H9 (cell line): ENCODE data around the gene CABLES1. TPM values are rescaled to one million over a fixed set of nuclear protein-coding genes. Genes with fewer than 3 reads are reported as not detected.
"Not testable (repeated sequence)": the region's sequence is repeated elsewhere in the genome, so short reads cannot be mapped to it uniquely, and the experiment has no call there.

Source experiments
- DNase-seq: peaks from one replicate; pipeline ENCODE4 v3.0.0-alpha.2; 2017
- H2AFZ ChIP-seq: one replicate; pipeline ENCODE4 v1.6.1; 2013; ENCODE audit warnings: mild to moderate bottlenecking, low read length, control low read depth, moderate library complexity
- H2AK5ac ChIP-seq: 2 replicates; pipeline ENCODE4 v1.6.1; 2013; ENCODE audit warnings: low read length, control low read depth, mixed read lengths; ENCODE audit not compliant: insufficient read length
- H2BK120ac ChIP-seq: one replicate; pipeline ENCODE4 v1.6.1; 2013; ENCODE audit warnings: low read depth, mild to moderate bottlenecking, low read length, control low read depth, inconsistent platforms; ENCODE audit not compliant: poor library complexity, severe bottlenecking
- H2BK12ac ChIP-seq: 2 replicates; pipeline ENCODE4 v1.6.1; 2013; ENCODE audit warnings: low read length, control low read depth, mixed read lengths, low read depth; ENCODE audit not compliant: insufficient read length
- H2BK15ac ChIP-seq: 2 replicates; pipeline ENCODE4 v1.6.1; 2013; ENCODE audit warnings: low read depth, low read length, control low read depth
- H2BK20ac ChIP-seq: one replicate; pipeline ENCODE4 v1.6.1; 2013; ENCODE audit warnings: low read depth, mild to moderate bottlenecking, low read length, control low read depth, inconsistent platforms; ENCODE audit not compliant: poor library complexity, severe bottlenecking
- H2BK5ac ChIP-seq: 2 replicates; pipeline ENCODE4 v1.6.1; 2013; ENCODE audit warnings: low read length, control low read depth, mixed read lengths; ENCODE audit not compliant: insufficient read length
- H3K14ac ChIP-seq: 2 replicates; pipeline ENCODE4 v1.6.1; 2013; ENCODE audit warnings: low read length, control low read depth; ENCODE audit not compliant: insufficient read depth
- H3K18ac ChIP-seq: 2 replicates; pipeline ENCODE4 v1.6.1; 2013; ENCODE audit warnings: low read depth, mild to moderate bottlenecking, mixed read lengths, low read length, control low read depth; ENCODE audit not compliant: insufficient read length
- H3K23ac ChIP-seq: 2 replicates; pipeline ENCODE4 v1.6.1; 2013; ENCODE audit warnings: low read length, control low read depth, mixed read lengths, low read depth; ENCODE audit not compliant: insufficient read length
- H3K23me2 ChIP-seq: 2 replicates; pipeline ENCODE4 v1.6.1; 2013; ENCODE audit warnings: low read depth, mild to moderate bottlenecking, mixed read lengths, low read length, control low read depth; ENCODE audit not compliant: insufficient read length, poor library complexity, severe bottlenecking
- H3K27ac ChIP-seq: 2 replicates; pipeline ENCODE4 v1.5.1; 2013; ENCODE audit warnings: low read length, control low read depth, mixed read lengths, low read depth; ENCODE audit not compliant: insufficient read length
- H3K27me3 ChIP-seq: 2 replicates; pipeline ENCODE4 v1.6.1; 2013; ENCODE audit warnings: low read length, control low read depth, inconsistent platforms; ENCODE audit not compliant: insufficient read depth
- H3K4ac ChIP-seq: 2 replicates; pipeline ENCODE4 v1.6.1; 2013; ENCODE audit warnings: low read depth, mild to moderate bottlenecking, control low read depth, inconsistent platforms, low read length, moderate library complexity
- H3K4me1 ChIP-seq: 2 replicates; pipeline ENCODE4 v1.6.1; 2013; ENCODE audit warnings: low read length, control low read depth, inconsistent platforms; ENCODE audit not compliant: insufficient read depth
- H3K4me2 ChIP-seq: 2 replicates; pipeline ENCODE4 v1.6.1; 2013; ENCODE audit warnings: low read length, control low read depth, mixed read lengths; ENCODE audit not compliant: insufficient read length, insufficient read depth
- H3K56ac ChIP-seq: 2 replicates; pipeline ENCODE4 v1.6.1; 2013; ENCODE audit warnings: low read depth, mild to moderate bottlenecking, mixed read lengths, low read length, control low read depth; ENCODE audit not compliant: insufficient read length
- H3K79me1 ChIP-seq: 2 replicates; pipeline ENCODE4 v1.6.1; 2013; ENCODE audit warnings: low read depth, mild to moderate bottlenecking, moderate library complexity, low read length, control low read depth, inconsistent platforms; ENCODE audit not compliant: insufficient read depth, poor library complexity, severe bottlenecking
- H3K79me2 ChIP-seq: 2 replicates; pipeline ENCODE4 v1.6.1; 2013; ENCODE audit warnings: low read length, control low read depth, inconsistent platforms; ENCODE audit not compliant: insufficient read depth
- H3K9ac ChIP-seq: 2 replicates; pipeline ENCODE4 v1.6.1; 2013; ENCODE audit warnings: low read length, control low read depth, mixed read lengths; ENCODE audit not compliant: insufficient read length; ENCODE audit errors: extremely low read depth
- H3K9me3 ChIP-seq: one replicate; pipeline ENCODE4 v1.6.1; 2013; ENCODE audit warnings: low read depth, low read length, inconsistent platforms; ENCODE audit not compliant: control insufficient read depth
- H3T11ph ChIP-seq: one replicate; pipeline ENCODE4 v1.6.1; 2013; ENCODE audit warnings: mild to moderate bottlenecking, low read length, control low read depth, inconsistent platforms
- H4K20me1 ChIP-seq: one replicate; pipeline ENCODE4 v1.6.1; 2013; ENCODE audit not compliant: control insufficient read depth, insufficient read length, insufficient read depth
- H4K5ac ChIP-seq: 2 replicates; pipeline ENCODE4 v1.6.1; 2013; ENCODE audit warnings: low read depth, mild to moderate bottlenecking, mixed read lengths, low read length, control low read depth; ENCODE audit not compliant: insufficient read length
- H4K8ac ChIP-seq: replicated peaks from 2 replicates; pipeline ENCODE4 v1.6.1; 2013; ENCODE audit warnings: low read length, control low read depth, mixed read lengths, low read depth; ENCODE audit not compliant: insufficient read length
- H4K91ac ChIP-seq: 2 replicates; pipeline ENCODE4 v1.6.1; 2013; ENCODE audit warnings: low read depth, mild to moderate bottlenecking, moderate library complexity, mixed read lengths, low read length, control low read depth; ENCODE audit not compliant: insufficient read length
- H3K27ac Mint-ChIP-seq, 3 experiments: 2 replicates in 2 of 3; 3 replicates in 1 of 3; pipeline ENCODE4 v1.8.0; 2020 to 2021; ENCODE audit warnings: mixed read lengths in 3 of 3, mild to moderate bottlenecking in 1 of 3, moderate library complexity in 1 of 3
- H3K27me3 Mint-ChIP-seq: 2 replicates; pipeline ENCODE4 v1.8.0; 2021; ENCODE audit warnings: low read depth, mild to moderate bottlenecking, moderate library complexity, mixed read lengths
- H3K36me3 Mint-ChIP-seq, 3 experiments: 2 replicates in 2 of 3; 3 replicates in 1 of 3; pipeline ENCODE4 v1.8.0; 2020 to 2021; ENCODE audit warnings: low read depth in 3 of 3, mixed read lengths in 3 of 3; ENCODE audit not compliant: insufficient read depth in 1 of 3
- H3K4me1 Mint-ChIP-seq, 2 experiments: 2 replicates each; pipeline ENCODE4 v1.8.0; 2020; ENCODE audit warnings: mixed read lengths in 2 of 2
- H3K4me3 Mint-ChIP-seq, 2 experiments: 2 replicates in 1 of 2; 3 replicates in 1 of 2; pipeline ENCODE4 v1.8.0; 2020 to 2021; ENCODE audit warnings: mild to moderate bottlenecking in 2 of 2, mixed read lengths in 2 of 2, moderate library complexity in 1 of 2
- H3K9me3 Mint-ChIP-seq, 2 experiments: 2 replicates in 1 of 2; 3 replicates in 1 of 2; pipeline ENCODE4 v1.8.0; 2020; ENCODE audit warnings: mild to moderate bottlenecking in 2 of 2, mixed read lengths in 2 of 2, moderate library complexity in 1 of 2
- CTCF ChIP-seq: fragments of 200-600 bp; sonication (generic); conservative IDR thresholded peaks from 3 replicates; pipeline ENCODE4 v1.8.0; 2021; ENCODE audit warnings: antibody characterized with exemption, mild to moderate bottlenecking
- WGBS: extraction: QIAGEN DNeasy Blood & Tissue Kit; methylation state at CpG from one replicate; pipeline ENCODE4 v1.1.7; 2013; ENCODE audit warnings: missing lambda C conversion rate, low lambda C conversion rate, mixed read lengths; ENCODE audit not compliant: insufficient read length; ENCODE audit errors: extremely low coverage; 5-methylcytosine and 5-hydroxymethylcytosine counted together
- total RNA-seq: library from RNA; stranded (reverse); gene quantifications from 2 replicates; pipeline ENCODE4 v1.2.1, GENCODE V29; 2021

Gene CABLES1
- total RNA-seq, 1 experiment from 2014 or later = 27.1 TPM

- no peak for DNase-seq
- no peak overlapping the region for H2BK5ac ChIP-seq
- peaks cover 13% of the 10 kb centered on the region for H3K27me3 Mint-ChIP-seq
These were observed 43.2 kb upstream of the CABLES1 start for GRCh38 chr18:23092121-23092520.

GRCh38 chr18:23093130-23093529 is 42.2 kb upstream of the CABLES1 start:
- not testable (repeated sequence) for H2BK12ac ChIP-seq, H2BK20ac ChIP-seq, H3K4me2 ChIP-seq, H4K5ac ChIP-seq, H2AFZ ChIP-seq, H3K9ac ChIP-seq, H3K23ac ChIP-seq, DNase-seq, H3T11ph ChIP-seq, H4K8ac ChIP-seq, H3K56ac ChIP-seq, H3K4me1 ChIP-seq, H4K20me1 ChIP-seq, H2BK5ac ChIP-seq, H3K4ac ChIP-seq, H3K18ac ChIP-seq, H2BK15ac ChIP-seq, H4K91ac ChIP-seq, H2BK120ac ChIP-seq, H3K14ac ChIP-seq, H3K27me3 ChIP-seq, H3K23me2 ChIP-seq, H2AK5ac ChIP-seq, H3K4me3 Mint-ChIP-seq, H3K9me3 ChIP-seq, H3K36me3 Mint-ChIP-seq, H3K27ac ChIP-seq, H3K79me1 ChIP-seq, H3K9me3 Mint-ChIP-seq, H3K79me2 ChIP-seq
- no CpG with 5 or more reads among the region's 10 CpGs for WGBS
- H3K27me3 Mint-ChIP-seq = peaks cover 13% of the 10 kb centered on the region
- H3K27ac Mint-ChIP-seq = peak overlapping the region in 1 of 3 experiments; percentile 28; a peak in 1 of 7 replicates
- peaks cover 15% of the 10 kb centered on the region in 2 experiments for H3K4me1 Mint-ChIP-seq

More at GRCh38 chr18:23092121-23092520, 43.2 kb upstream of the CABLES1 start:
- Histone ChIP-seq H2AFZ (no peak overlapping the region), H3K79me2 (no peaks in the 10 kb centered on the region), H3K9ac (no peak overlapping the region), H3T11ph (no peak overlapping the region), H3K4me1 (peaks cover 6% of the 10 kb centered on the region), H3K23ac (no peak overlapping the region), H3K14ac (no peak overlapping the region), H3K56ac (no peak overlapping the region), H4K20me1 (no peaks in the 10 kb centered on the region), H4K91ac (no peak overlapping the region), H4K8ac (no peak overlapping the region), H2BK12ac (no peak overlapping the region), H4K5ac (no peak overlapping the region), H3K27ac (no peak overlapping the region), H3K23me2 (no peaks in the 10 kb centered on the region), H2AK5ac (no peak overlapping the region), H3K9me3 (no peaks in the 10 kb centered on the region), H3K27me3 (no peaks in the 10 kb centered on the region), H3K4ac (no peak overlapping the region), H2BK15ac (no peak overlapping the region), H2BK20ac (no peak overlapping the region), H3K18ac (no peak overlapping the region), H3K79me1 (no peaks in the 10 kb centered on the region), H2BK120ac (no peak overlapping the region), H3K4me2 (no peak overlapping the region)
- Mint-ChIP-seq H3K36me3 (no peaks in the 10 kb centered on the region), H3K4me1 (peaks cover 15% of the 10 kb centered on the region in 2 experiments), H3K9me3 (peaks cover 0 to 2% of the 10 kb centered on the region in 2 experiments; a peak in 1 of 5 replicates), H3K27ac (no peak overlapping the region), H3K4me3 (no peak overlapping the region)
- no CpG with 5 or more reads among the region's 9 CpGs for WGBS
- TF ChIP-seq CTCF = no peak
